BLaER1 (cell line): Measurements from ENCODE around the gene ARAP1.

Source experiments
- H3K27ac ChIP-seq: shearing (Covaris generic); formaldehyde crosslinking; 2 replicates; pipeline ENCODE4 v1.8.1; 2022
- H3K27me3 ChIP-seq: shearing (Covaris generic); formaldehyde crosslinking; 2 replicates; pipeline ENCODE4 v1.8.1; 2022
- H3K36me3 ChIP-seq: shearing (Covaris generic); formaldehyde crosslinking; 2 replicates; pipeline ENCODE4 v1.8.1; 2022
- H3K4me1 ChIP-seq: shearing (Covaris generic); formaldehyde crosslinking; 2 replicates; pipeline ENCODE4 v1.8.1; 2022
- H3K4me2 ChIP-seq: shearing (Covaris generic); formaldehyde crosslinking; 2 replicates; pipeline ENCODE4 v1.8.1; 2022
- H3K4me3 ChIP-seq: shearing (Covaris generic); formaldehyde crosslinking; 2 replicates; pipeline ENCODE4 v1.8.1; 2022
- H3K9ac ChIP-seq: shearing (Covaris generic); formaldehyde crosslinking; 2 replicates; pipeline ENCODE4 v1.8.1; 2022
- H3K9me3 ChIP-seq: shearing (Covaris generic); formaldehyde crosslinking; 2 replicates; pipeline ENCODE4 v1.8.1; 2022
- H4K20me1 ChIP-seq: shearing (Covaris generic); formaldehyde crosslinking; 2 replicates; pipeline ENCODE4 v1.8.1; 2022
- Cebpa-rat ChIP-seq: shearing (Covaris generic); IDR thresholded peaks from 2 replicates; pipeline ENCODE4 v1.8.1; 2022

Gene ARAP1

GRCh38 chr11:72702096-72702495, 50.1 kb downstream of the ARAP1 start:
- Histone ChIP-seq H3K4me3 (no peak overlapping the region), H3K4me2 (no peak overlapping the region), H4K20me1 (peaks cover 88% of the 10 kb centered on the region), H3K9me3 (no peaks in the 10 kb centered on the region), H3K36me3 (peaks cover 100% of the 10 kb centered on the region), H3K9ac (no peak overlapping the region), H3K27ac (no peak overlapping the region), H3K4me1 (no peaks in the 10 kb centered on the region), H3K27me3 (no peaks in the 10 kb centered on the region)
- no peak for TF ChIP-seq Cebpa-rat

- H3K4me2 ChIP-seq: no peak overlapping the region
- no peak overlapping the region for H3K4me3 ChIP-seq
- TF ChIP-seq Cebpa-rat: no peak
- no peaks in the 10 kb centered on the region for H3K27me3 ChIP-seq
- H3K36me3 ChIP-seq: peaks cover 99% of the 10 kb centered on the region
- H4K20me1 ChIP-seq: peaks cover 82% of the 10 kb centered on the region
- H3K9ac ChIP-seq: no peak overlapping the region
- H3K9me3 ChIP-seq: no peaks in the 10 kb centered on the region
- H3K4me1 ChIP-seq: no peaks in the 10 kb centered on the region
- H3K27ac ChIP-seq: no peak overlapping the region
Observed at GRCh38 chr11:72701466-72701865, 50.7 kb downstream of the ARAP1 start.

- Histone ChIP-seq H3K4me3 (no peak overlapping the region), H3K27me3 (no peaks in the 10 kb centered on the region), H3K4me1 (no peaks in the 10 kb centered on the region), H4K20me1 (peaks cover 84% of the 10 kb centered on the region), H3K4me2 (no peak overlapping the region), H3K27ac (no peak overlapping the region), H3K36me3 (peaks cover 99% of the 10 kb centered on the region), H3K9me3 (no peaks in the 10 kb centered on the region), H3K9ac (no peak overlapping the region)
- TF ChIP-seq Cebpa-rat: no peak
Observed at GRCh38 chr11:72700146-72700545, 52.1 kb downstream of the ARAP1 start.

DNA sequence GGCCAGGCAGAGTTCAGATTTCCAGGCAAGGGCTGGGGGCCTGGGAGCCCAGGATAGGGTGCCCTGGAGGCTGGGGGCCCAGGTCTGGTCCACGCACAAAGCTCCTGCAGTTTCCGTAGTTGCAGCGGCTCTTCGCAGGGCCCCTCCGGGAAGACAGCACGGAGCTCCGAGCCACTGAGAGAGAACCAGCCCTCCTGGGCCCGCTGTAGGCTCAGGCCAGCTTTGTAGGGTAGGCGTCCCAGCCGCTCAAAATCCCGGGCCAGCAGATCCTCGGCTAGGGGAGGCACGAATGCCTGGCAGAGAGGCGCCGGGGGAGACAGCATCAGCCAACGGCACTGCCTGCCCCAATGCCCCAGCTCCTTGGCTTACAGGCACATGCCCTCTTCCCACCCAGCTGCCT, 54.4 kb downstream of the ARAP1 start:
- H3K4me1 ChIP-seq: no peaks in the 10 kb centered on the region
- H3K36me3 ChIP-seq: peaks cover 99% of the 10 kb centered on the region
- no peak overlapping the region for H3K4me2 ChIP-seq
- no peaks in the 10 kb centered on the region for H3K27me3 ChIP-seq
- no peak overlapping the region for H3K4me3 ChIP-seq
- no peak overlapping the region for H3K9ac ChIP-seq
- peaks cover 84% of the 10 kb centered on the region for H4K20me1 ChIP-seq
- no peaks in the 10 kb centered on the region for H3K9me3 ChIP-seq
- no peak overlapping the region for H3K27ac ChIP-seq
- no peak for TF ChIP-seq Cebpa-rat

- Histone ChIP-seq H3K4me3 (no peak overlapping the region), H3K9me3 (no peaks in the 10 kb centered on the region), H3K36me3 (peaks cover 99% of the 10 kb centered on the region)
Observed at GRCh38 chr11:72696866-72697700, 55.1 kb downstream of the ARAP1 start.

GRCh38 chr11:72695354-72695753, 56.9 kb downstream of the ARAP1 start:
- H3K27ac ChIP-seq: no peak overlapping the region
- H3K9ac ChIP-seq: no peak overlapping the region
- no peak for TF ChIP-seq Cebpa-rat
- no peaks in the 10 kb centered on the region for H3K4me1 ChIP-seq
- H3K9me3 ChIP-seq: no peaks in the 10 kb centered on the region
- H4K20me1 ChIP-seq: peaks cover 81% of the 10 kb centered on the region
- H3K4me3 ChIP-seq: no peak overlapping the region
- H3K4me2 ChIP-seq: no peak overlapping the region
- no peaks in the 10 kb centered on the region for H3K27me3 ChIP-seq
- H3K36me3 ChIP-seq: peaks cover 99% of the 10 kb centered on the region

More at GRCh38 chr11:72696866-72697700, 55.1 kb downstream of the ARAP1 start:
- H3K4me1 ChIP-seq: no peaks in the 10 kb centered on the region
- no peak overlapping the region for H3K4me2 ChIP-seq
- no peak for TF ChIP-seq Cebpa-rat
- H3K27me3 ChIP-seq: no peaks in the 10 kb centered on the region
- no peak overlapping the region for H3K9ac ChIP-seq
- peaks cover 85% of the 10 kb centered on the region for H4K20me1 ChIP-seq
- H3K27ac ChIP-seq: no peak overlapping the region

DNA sequence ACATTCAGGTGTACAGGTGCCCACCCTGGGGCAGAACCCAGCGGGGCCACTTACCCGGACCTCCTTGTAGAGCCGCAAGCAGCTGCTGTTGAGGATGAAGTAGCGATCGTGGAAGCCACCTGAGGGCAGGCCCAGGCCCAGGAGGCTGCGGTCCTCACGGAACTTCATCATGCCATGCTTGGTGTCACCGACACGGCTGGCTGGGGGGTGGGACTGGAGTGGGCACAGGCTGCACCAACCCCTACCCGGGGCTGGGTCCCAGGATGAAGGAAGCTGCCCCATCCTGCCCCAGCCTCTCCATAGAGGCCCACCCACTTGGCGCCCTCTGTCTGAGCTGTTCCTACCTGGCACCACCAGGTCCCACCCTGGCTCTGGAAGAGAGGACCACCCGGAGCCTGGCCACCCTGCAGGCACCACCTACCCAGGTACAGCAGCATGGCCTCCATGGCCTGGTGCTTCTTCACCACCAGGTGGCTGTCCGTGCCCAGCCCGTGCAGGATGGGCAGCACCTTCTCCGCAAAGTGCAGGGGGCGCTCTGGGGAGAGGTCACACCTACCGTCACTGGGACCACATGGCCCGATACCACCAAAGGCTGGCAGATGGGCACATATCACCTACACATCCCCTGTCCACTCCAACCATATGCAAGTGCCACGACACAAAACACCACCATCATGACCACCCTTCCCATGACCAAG, 58.8 kb downstream of the ARAP1 start:
- TF ChIP-seq Cebpa-rat: no peak
- H3K4me1 ChIP-seq: no peaks in the 10 kb centered on the region
- H3K27me3 ChIP-seq: no peaks in the 10 kb centered on the region
- H3K9me3 ChIP-seq: no peaks in the 10 kb centered on the region
- H4K20me1 ChIP-seq: peaks cover 79% of the 10 kb centered on the region
- H3K4me2 ChIP-seq: no peak overlapping the region
- H3K27ac ChIP-seq: no peak overlapping the region
- H3K9ac ChIP-seq: no peak overlapping the region
- H3K4me3 ChIP-seq: no peak overlapping the region
- peaks cover 99% of the 10 kb centered on the region for H3K36me3 ChIP-seq

- Histone ChIP-seq H3K4me3 (no peak overlapping the region), H4K20me1 (peaks cover 79% of the 10 kb centered on the region), H3K4me2 (no peak overlapping the region), H3K27ac (no peak overlapping the region), H3K27me3 (no peaks in the 10 kb centered on the region), H3K9me3 (no peaks in the 10 kb centered on the region), H3K36me3 (peaks cover 99% of the 10 kb centered on the region), H3K9ac (no peak overlapping the region), H3K4me1 (no peaks in the 10 kb centered on the region)
- no peak for TF ChIP-seq Cebpa-rat
Observed at GRCh38 chr11:72692498-72693237, 59.5 kb downstream of the ARAP1 start.

- Histone ChIP-seq H3K27me3 (no peaks in the 10 kb centered on the region), H3K4me1 (peaks cover 17% of the 10 kb centered on the region), H3K4me3 (no peak overlapping the region), H3K27ac (no peak overlapping the region), H3K9ac (no peak overlapping the region), H4K20me1 (peaks cover 88% of the 10 kb centered on the region), H3K4me2 (no peak overlapping the region), H3K9me3 (no peaks in the 10 kb centered on the region), H3K36me3 (peaks cover 100% of the 10 kb centered on the region)
- no peak for TF ChIP-seq Cebpa-rat
Observed at GRCh38 chr11:72690166-72690565, 62.0 kb downstream of the ARAP1 start.
